ENCODE results near the gene CFHR5.
"Not testable (repeated sequence)": the region's sequence is repeated elsewhere in the genome, so short reads cannot be mapped to it uniquely, and the experiment has no call there.

The CFHR5 gene

DNA sequence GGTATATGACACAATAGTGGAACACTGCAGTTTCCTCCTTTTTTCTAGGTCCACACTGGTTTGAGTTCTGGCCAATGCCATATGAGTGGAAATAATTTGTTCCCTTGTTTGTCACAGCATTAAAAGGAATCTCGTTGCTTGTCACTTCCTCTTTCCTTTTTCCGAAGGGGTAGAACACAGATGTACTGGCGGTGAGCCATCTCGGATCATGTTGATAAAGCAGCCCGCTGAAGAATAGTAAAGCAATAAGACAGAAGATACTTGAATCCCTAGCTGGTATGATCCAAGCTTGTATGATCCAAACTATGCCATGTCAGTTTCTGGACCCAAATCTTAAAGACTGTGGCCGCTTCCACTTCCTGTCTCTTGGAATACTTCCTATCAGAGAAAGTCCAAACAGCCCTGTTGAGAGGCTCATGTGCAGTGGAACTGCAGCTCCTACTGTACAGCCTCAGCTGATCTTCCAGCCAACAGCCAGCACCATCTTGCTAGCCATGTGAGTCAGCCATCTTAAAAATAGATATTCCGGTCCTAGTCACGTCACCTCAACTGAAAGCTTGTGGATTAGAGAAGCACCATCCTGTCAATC lies 40.3 kb downstream of the CFHR5 start:
- DNase-seq = no peak

DNA sequence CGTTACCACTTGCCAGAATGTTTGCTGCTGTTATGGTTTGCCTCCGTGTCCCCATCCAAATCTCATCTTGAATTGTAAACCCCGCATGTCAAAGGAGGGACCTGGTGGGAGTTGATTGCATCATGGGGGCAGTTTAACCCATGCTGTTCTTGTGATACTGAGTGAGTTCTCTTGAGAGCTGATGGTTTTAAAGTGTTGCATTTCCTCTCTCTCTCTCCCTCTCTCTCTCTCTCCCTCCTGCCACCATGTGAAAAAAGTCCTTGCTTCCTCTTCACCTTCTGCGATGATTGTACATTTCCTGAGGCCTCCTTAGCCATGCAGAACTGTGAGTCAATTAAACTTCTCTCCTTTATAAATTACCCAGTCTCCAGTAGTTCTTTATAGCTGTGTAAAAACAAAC lies 44.4 kb downstream of the CFHR5 start:
- DNase-seq = no peak

DNA sequence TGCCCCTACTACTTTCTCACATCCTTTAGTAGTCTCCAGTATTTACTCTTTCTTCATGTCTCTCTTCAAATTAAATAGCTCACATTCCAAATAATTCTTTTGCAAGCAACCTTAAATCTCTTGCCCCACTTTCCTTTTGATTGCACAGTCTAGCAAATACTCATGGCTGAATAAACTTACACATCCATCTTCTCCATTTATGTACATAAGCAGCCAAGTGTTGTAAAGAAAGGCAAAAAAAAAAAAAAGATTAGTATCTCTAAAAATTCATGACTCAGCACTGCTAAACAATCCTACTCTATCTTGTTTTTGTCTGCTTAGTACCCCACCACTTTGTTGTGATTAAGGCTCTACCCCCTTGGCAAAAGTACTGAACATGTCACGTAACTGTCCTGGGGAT lies 47.1 kb downstream of the CFHR5 start:
- no peak for DNase-seq

DNA sequence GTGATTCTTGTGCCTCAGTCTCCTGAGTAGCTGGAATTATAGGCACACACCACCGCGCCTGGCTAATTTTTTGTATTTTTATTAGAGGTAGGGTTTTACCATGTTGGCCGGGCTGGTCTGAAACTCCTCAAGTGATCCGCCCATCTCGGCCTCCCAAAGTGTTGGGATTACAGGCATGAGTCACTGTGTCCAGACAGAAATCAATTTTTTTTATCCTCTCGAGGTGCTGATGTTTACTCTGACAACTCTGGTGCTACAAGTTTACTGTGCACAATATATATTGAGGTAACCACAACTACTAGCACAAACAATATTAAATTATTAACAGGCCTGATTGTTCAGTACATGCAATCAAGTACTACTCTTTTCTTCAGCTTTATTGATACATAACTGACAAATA lies 50.0 kb downstream of the CFHR5 start:
- DNase-seq = no peak

DNA sequence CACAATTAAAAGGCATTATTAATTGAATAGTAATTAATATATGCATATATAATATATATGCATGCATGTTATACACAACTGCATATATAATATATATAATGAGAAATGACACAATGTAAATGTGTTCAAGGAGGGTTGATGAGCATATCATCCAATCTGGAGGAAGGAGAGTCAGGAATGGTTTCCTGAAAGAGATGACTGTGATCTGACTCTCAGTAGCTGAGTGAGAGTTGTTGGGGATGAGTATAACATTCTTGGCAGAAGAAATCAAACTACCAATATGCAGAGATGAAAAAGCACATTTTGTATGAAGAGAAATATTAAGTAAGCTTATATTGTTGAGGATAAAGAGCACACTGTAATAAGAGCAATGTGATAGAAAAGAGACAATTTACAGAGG lies 52.4 kb downstream of the CFHR5 start:
- DNase-seq = no peak

DNA sequence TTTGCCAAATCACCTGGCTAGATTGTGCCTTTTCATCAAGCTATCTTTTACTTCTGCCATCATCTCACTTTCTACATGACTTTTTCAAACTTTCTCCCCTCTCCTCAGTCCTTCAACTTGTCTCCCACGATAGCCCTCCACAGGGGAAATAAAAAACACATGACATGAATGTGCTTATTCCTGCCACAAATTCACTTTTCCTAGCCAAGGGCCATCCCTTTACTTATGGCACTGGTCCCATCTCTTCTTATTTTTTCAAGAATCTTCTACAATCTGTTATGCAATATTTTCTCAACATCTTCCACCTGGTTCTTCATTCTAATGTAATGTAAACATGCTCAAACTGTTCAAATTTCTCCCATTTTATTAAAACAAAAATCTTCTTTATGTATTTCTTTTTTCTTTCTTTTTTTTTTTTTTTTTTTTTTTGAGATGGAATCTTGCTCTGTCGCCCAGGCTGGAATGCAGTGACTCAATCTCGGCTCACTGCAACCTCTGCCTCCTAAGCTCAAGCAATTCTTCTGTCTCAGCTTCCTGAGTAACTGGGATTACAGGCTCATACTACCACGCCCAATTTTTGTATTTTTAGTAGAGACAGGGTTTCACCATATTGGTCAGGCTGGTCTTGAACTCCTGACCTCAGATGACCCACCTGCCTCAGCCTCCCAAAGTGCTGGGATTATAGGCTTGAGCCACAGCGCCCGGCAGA lies 57.4 kb downstream of the CFHR5 start:
- not testable (repeated sequence) for DNase-seq

DNA sequence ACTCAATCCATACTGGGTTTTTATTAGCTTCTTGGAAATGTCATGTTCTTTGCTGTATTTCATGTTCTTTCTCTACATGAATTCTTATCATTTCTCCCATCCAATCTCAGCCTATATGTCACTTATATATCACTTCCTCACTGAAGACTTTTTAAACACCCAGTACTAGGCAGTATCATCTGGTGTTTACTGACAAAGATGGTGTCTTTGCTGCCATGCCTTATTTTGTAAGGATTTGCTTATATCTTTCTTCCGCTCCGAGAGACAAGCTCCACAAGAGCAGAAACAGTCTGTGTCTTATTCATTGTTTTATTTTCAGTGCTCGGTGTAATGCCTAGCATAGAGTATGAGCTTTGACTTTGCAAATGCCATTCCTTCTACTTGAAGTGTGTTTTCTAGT lies 59.5 kb downstream of the CFHR5 start:
- no peak for DNase-seq

DNA sequence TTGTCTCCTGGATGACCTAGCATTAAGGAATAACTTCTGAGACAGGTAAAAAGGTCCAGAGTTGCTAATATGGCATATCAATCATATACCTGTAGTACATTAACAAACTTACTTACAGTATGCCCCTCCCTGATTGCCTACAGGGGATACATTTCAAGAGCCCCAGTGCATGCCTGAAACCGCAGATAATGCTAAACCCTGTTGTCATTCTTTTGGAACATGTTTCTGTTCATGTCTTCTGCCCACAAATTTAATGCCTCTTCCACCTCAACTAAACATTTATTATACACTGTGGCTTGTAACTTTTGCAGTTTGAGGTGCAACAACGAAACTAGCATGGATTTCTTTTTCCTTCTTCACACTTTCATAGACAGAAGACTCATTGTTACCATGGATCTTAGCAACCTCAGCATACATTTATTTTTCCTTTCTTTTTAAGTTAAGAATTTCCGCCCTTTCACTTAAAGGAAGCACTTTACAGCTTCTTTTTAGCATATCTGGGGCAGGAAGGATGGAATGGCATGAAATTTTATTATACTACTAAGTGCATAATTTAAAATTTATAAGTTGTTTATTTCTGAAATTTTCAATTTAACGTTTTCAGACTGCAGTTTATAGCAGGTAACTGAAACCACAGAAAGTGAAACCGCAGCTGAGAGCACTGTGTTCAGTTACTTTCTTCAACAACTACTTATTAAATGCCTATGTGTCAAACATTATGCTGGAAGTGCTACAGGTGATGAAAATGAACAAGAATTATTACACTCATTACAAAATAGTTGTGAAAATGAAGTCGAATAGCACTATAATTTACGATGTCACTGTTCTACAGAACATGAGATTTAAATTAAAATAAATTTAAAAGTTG lies 64.4 kb downstream of the CFHR5 start:
- DNase-seq = no peak

DNA sequence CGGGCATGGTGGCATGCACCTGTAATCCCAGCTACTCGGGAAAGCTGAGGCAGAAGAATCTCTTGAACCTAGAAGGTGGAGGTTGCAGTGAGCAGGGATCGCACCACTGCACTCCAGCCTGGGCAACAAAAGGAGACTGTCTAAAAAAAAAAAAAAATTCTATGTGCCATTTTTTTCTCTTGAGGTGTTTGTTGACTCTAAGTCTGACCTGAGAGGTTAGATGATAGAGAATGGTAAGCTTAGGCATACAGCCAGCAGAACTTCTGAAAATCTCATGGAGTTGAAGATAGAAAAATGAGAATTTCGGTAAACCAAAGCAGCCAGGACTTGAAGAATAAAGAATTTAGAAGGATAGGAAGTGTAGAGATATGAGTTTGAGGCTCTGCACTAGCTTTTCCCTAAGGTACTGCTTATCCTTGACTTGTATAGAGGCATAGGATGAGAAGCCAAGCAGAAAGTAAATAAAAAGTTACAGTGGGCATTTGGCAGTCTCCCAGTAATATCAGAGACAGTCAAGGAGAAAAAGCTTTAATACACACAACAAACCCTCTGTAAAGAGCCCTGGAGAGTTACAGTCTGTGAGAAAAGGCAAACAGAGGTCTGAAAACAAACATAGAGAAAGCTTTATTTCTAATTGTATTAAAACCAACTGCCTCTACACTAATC lies 65.5 kb downstream of the CFHR5 start:
- DNase-seq = no peak

DNA sequence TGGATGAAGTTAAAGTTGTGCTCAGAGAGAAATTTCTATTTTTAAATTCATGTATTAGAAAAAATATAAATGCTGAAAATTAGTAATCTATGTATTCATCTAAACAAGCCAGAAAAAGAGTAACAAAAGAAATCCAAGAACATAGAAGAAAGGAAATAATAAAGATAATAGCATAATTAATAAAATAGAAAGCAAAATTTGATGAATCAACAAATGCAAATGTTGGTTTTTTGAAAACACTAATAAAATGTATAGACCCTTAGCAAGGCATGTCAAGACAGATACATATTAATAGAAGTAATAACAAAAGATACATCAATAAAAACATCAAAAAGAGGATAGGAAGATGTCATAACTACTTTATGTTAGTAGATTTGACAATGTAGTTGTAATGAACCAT lies 71.7 kb downstream of the CFHR5 start:
- no peak for DNase-seq

All from nucleus accumbens (tissue), 56 donors.